Activated CD8-positive, alpha-beta memory T cell treated with anti-CD3 and anti-CD28 coated beads, Interleukin-2, amount 50 U/mL, for 48 hours (primary cell): ENCODE data around the gene CYP46A1.
"Not testable (repeated sequence)": the region's sequence is repeated elsewhere in the genome, so short reads cannot be mapped to it uniquely, and the experiment has no call there.

Experiments
- DNase-seq: peaks from one replicate; pipeline ENCODE4 v3.0.0-alpha.2; 2020

Gene CYP46A1

GRCh38 chr14:99760817-99761216 lies 76.7 kb downstream of the CYP46A1 start:
- DNase-seq: no peak

- not testable (repeated sequence) for DNase-seq
Observed at GRCh38 chr14:99762911-99763310, 78.8 kb downstream of the CYP46A1 start.

- no peak for DNase-seq
Observed at GRCh38 chr14:99763527-99764221, 79.6 kb downstream of the CYP46A1 start.

GRCh38 chr14:99764222-99764706 lies 80.2 kb downstream of the CYP46A1 start:
- no peak for DNase-seq

- DNase-seq: no peak
Observed at GRCh38 chr14:99768381-99768780, 84.3 kb downstream of the CYP46A1 start.

GRCh38 chr14:99769123-99769522 lies 85.0 kb downstream of the CYP46A1 start:
- DNase-seq: no peak

- no peak for DNase-seq
Observed at GRCh38 chr14:99769799-99770198, 85.7 kb downstream of the CYP46A1 start.

- no peak for DNase-seq
Observed at GRCh38 chr14:99772371-99773283, 88.5 kb downstream of the CYP46A1 start.

GRCh38 chr14:99773521-99774497 lies 89.7 kb downstream of the CYP46A1 start:
- peak; percentile 39 for DNase-seq

GRCh38 chr14:99774556-99775307 lies 90.6 kb downstream of the CYP46A1 start:
- peak; percentile 35 for DNase-seq

GRCh38 chr14:99775351-99775750 lies 91.3 kb downstream of the CYP46A1 start:
- peak; percentile 29 for DNase-seq
